MCF 10A (cell line): ENCODE data around the gene GPR39. TPM values are rescaled to one million over a fixed set of nuclear protein-coding genes. Genes with fewer than 3 reads are reported as not detected.

Experiments used
- BruUV-seq: library from RNA; stranded (reverse); fragments of 400-500 nt; replicated peaks from 2 replicates; lab custom pipeline; 2021; lab: Mats Ljungman, UMichigan
- CTCF ChIA-PET: fragments of 300-600 bp; sonication (Branson Sonifier 250); formaldehyde crosslinking; extraction: SDS; loops from one replicate; lab custom pipeline; 2021; ENCODE audit warnings: antibody characterized with exemption, inconsistent platforms; lab: Yijun Ruan, JAX
- POLR2A ChIA-PET: fragments of 300-600, 350-650 bp; sonication (Branson Sonifier 250); formaldehyde crosslinking; extraction: SDS; loops from one replicate; lab custom pipeline; 2020; ENCODE audit warnings: antibody characterized with exemption, inconsistent platforms; lab: Yijun Ruan, JAX
- DNase-seq: peaks from one replicate; pipeline ENCODE4 v3.0.0-alpha.2; 2018; ENCODE audit not compliant: unreplicated experiment
- H3K27ac Mint-ChIP-seq: one replicate; pipeline ENCODE4 v1.8.0; 2022; ENCODE audit warnings: mild to moderate bottlenecking, low read depth, mixed read lengths; ENCODE audit not compliant: unreplicated experiment
- H3K27me3 Mint-ChIP-seq: one replicate; pipeline ENCODE4 v1.8.0; 2022; ENCODE audit warnings: mixed read lengths; ENCODE audit not compliant: insufficient read depth, unreplicated experiment
- H3K36me3 Mint-ChIP-seq: one replicate; pipeline ENCODE4 v1.8.0; 2022; ENCODE audit warnings: mild to moderate bottlenecking, moderate library complexity, mixed read lengths; ENCODE audit not compliant: insufficient read depth, unreplicated experiment
- H3K4me1 Mint-ChIP-seq: one replicate; pipeline ENCODE4 v1.8.0; 2022; ENCODE audit warnings: mixed read lengths; ENCODE audit not compliant: insufficient read depth, unreplicated experiment
- H3K4me3 Mint-ChIP-seq: one replicate; pipeline ENCODE4 v1.8.0; 2022; ENCODE audit warnings: mild to moderate bottlenecking, moderate library complexity, mixed read lengths; ENCODE audit not compliant: unreplicated experiment
- H3K9me3 Mint-ChIP-seq: one replicate; pipeline ENCODE4 v1.8.0; 2022; ENCODE audit warnings: mixed read lengths; ENCODE audit not compliant: unreplicated experiment
- intact Hi-C: fragments of 100-400 bp; cut with micrococcal nuclease; formaldehyde crosslinking; loops from 2 replicates; pipeline ENCODE4 v1.14.1; 2022
- total RNA-seq: library from RNA; stranded (reverse); gene quantifications from 2 replicates; pipeline ENCODE4 v1.2.3, GENCODE V29; 2022
- TF ChIP-seq, protein P1 (sequence below): fragments of 200-600 bp; IDR thresholded peaks from one replicate; pipeline ENCODE4 v1.8.0; 2022; ENCODE audit warnings: antibody characterized with exemption, mild to moderate bottlenecking; ENCODE audit not compliant: unreplicated experiment

The GPR39 gene
- total RNA-seq, 1 experiment from 2014 or later: 7.2 TPM

DNA sequence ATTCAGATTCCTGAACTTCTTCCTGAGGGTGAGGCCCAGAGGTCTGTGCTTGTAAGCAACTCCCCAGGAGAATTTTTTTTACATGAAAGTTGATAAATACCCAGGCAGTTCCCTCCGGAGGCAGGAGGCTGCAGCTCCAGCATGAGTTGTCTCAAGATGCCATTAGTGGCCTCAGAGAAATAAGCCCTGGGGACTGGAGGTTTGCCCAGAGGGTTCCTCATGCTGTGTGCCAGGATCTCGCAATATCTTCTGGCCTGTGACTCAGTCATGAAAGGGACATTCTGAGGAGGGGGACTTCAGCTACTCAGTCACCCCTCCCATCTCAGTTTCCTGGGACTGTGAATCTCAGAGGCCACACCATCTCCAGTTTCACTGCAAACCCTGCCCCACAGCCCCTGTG, 203.5 kb downstream of the GPR39 start:
- Mint-ChIP-seq H3K36me3 (no peaks in the 10 kb centered on the region), H3K27ac (peak overlapping the region; percentile 27), H3K4me3 (no peak overlapping the region), H3K9me3 (no peaks in the 10 kb centered on the region), H3K27me3 (no peaks in the 10 kb centered on the region), H3K4me1 (peaks cover 36% of the 10 kb centered on the region)
- ChIA-PET POLR2A (interaction anchor here (0.5 kb wide), 1 partner anchor 214 kb away, joined by 3 read pairs; no protein-coding TSS in a partner anchor), CTCF (no interaction called here)
- no TSS peak for BruUV-seq
- TF ChIP-seq, protein P1, sequence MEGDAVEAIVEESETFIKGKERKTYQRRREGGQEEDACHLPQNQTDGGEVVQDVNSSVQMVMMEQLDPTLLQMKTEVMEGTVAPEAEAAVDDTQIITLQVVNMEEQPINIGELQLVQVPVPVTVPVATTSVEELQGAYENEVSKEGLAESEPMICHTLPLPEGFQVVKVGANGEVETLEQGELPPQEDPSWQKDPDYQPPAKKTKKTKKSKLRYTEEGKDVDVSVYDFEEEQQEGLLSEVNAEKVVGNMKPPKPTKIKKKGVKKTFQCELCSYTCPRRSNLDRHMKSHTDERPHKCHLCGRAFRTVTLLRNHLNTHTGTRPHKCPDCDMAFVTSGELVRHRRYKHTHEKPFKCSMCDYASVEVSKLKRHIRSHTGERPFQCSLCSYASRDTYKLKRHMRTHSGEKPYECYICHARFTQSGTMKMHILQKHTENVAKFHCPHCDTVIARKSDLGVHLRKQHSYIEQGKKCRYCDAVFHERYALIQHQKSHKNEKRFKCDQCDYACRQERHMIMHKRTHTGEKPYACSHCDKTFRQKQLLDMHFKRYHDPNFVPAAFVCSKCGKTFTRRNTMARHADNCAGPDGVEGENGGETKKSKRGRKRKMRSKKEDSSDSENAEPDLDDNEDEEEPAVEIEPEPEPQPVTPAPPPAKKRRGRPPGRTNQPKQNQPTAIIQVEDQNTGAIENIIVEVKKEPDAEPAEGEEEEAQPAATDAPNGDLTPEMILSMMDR: no peak
- intact Hi-C loops: no loop called here
- peak; percentile 59 for DNase-seq

DNA sequence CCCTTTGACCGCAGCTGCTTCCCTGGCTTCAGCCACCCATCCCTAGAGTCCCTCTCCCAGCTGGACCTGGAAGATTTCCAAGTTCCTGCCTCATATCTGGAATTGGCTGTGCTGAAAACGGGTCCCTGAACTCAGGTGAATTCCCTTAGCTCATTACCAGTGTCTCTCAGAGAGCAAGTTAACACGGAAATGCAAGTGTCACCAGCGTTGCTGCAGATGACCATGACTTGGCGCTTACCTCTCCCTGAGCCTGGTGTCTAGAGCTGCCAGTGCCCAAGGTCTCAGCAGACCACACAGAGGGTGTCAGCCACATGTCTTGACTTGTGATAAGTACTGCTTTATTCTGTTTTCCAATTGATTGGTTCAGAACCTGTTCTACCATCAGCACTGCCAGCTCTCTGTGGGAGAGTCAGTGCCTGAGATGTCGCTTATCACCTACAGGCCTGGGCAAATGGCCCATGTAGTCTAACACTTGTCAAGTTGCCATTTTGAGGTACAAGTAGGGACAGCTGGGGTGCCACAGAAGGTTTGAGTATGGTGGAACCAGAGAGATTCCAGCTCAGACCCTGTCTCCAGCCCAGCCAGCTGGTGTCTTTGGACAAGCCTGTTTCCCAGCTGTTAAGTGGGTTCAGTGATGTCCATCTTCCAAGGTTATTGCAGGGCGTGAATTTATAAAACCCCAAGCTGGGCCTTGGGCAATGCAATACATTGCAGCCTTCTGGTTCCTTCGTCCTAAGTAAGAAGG, 204.7 kb downstream of the GPR39 start:
- H3K4me1 Mint-ChIP-seq: peaks cover 36% of the 10 kb centered on the region
- no peak overlapping the region for H3K4me3 Mint-ChIP-seq
- no peaks in the 10 kb centered on the region for H3K9me3 Mint-ChIP-seq
- no peaks in the 10 kb centered on the region for H3K27me3 Mint-ChIP-seq
- intact Hi-C loops: no loop called here
- H3K27ac Mint-ChIP-seq: peak overlapping the region; percentile 27
- no TSS peak for BruUV-seq
- H3K36me3 Mint-ChIP-seq: no peaks in the 10 kb centered on the region
- no peak for DNase-seq
- TF ChIP-seq, protein P1: no peak
- CTCF ChIA-PET: interaction anchor here (0.6 kb wide), 1 partner anchor 77 kb away, joined by 3 read pairs; no protein-coding TSS in a partner anchor
- POLR2A ChIA-PET: no interaction called here

DNA sequence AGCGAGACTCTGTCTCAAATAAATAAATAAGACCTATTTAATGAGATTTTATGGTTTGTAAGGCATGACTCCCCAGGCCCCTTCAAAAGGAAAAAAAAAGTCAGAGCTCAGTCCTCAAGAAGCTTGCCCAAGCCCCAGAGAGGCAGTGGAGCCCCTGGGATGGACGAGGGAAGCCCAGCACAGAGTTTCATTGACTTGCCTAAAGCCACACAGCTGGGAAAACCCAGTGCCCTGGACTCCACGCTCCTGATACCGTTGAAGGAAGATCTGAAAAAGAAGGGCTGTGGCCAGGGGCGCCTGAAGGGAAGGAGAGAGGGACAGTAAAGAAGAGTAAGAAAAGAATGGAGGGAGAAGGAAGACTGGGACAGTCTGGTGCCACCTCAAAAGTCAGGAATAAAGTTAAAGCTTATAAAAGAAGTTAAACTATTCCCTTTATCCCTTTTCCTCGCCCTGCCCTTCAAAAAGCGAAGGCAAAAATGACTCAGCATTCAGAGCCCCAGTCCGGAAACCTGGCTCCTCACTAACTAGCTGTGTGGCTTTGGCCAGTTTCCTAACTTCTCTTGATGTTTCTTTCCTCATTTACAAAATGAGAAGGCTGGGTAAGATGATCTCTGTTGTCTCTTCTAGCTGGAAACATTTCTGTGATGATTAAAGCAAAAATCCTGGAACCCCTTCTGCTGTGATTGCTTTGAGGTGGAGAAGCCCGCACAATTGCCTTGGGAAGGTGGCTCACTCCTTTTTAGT, 206.7 kb downstream of the GPR39 start:
- TF ChIP-seq, protein P1: no peak
- POLR2A ChIA-PET: no interaction called here
- CTCF ChIA-PET: interaction anchor here (0.5 to 1.2 kb wide), 4 partner anchors 28 to 131 kb away, joined by 3 to 4 read pairs (median 3); no protein-coding TSS in a partner anchor
- H3K9me3 Mint-ChIP-seq: no peaks in the 10 kb centered on the region
- peak; percentile 82 for DNase-seq
- intact Hi-C loops: no loop called here
- peaks cover 43% of the 10 kb centered on the region for H3K4me1 Mint-ChIP-seq
- BruUV-seq: no TSS peak
- peak overlapping the region; percentile 25 for H3K4me3 Mint-ChIP-seq
- H3K27ac Mint-ChIP-seq: peak overlapping the region; percentile 77
- H3K27me3 Mint-ChIP-seq: no peaks in the 10 kb centered on the region
- H3K36me3 Mint-ChIP-seq: no peaks in the 10 kb centered on the region

DNA sequence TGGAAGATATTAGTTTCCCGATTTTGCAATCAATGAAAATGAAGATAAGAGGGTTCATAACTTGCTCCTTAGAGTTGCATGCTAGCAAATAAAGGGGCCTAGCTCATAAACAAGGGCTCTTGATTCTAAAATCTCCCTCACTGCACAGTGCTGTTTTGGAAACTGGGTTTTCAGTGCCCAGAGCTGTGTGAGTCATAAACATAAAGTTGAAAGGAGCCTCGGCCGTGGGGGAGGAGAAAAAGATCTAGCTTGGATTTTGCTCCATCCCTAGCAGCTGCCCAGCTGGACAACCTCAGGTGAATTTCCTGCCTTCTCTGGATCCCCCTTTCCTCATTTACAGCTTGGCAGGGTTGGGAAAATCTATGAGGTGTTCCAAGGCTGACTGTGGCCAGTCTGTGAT, 210.9 kb downstream of the GPR39 start:
- POLR2A ChIA-PET: interaction anchor here (0.6 kb wide), 1 partner anchor 10 kb away, joined by 3 read pairs; no protein-coding TSS in a partner anchor
- intact Hi-C loops: no loop called here
- BruUV-seq: no TSS peak
- no peaks in the 10 kb centered on the region for H3K27me3 Mint-ChIP-seq
- CTCF ChIA-PET: interaction anchor here (0.6 to 1.1 kb wide), 2 partner anchors 15 to 80 kb away, joined by 3 read pairs; no protein-coding TSS in a partner anchor
- H3K9me3 Mint-ChIP-seq: no peaks in the 10 kb centered on the region
- H3K4me1 Mint-ChIP-seq: peaks cover 25% of the 10 kb centered on the region
- no peak overlapping the region for H3K27ac Mint-ChIP-seq
- no peaks in the 10 kb centered on the region for H3K36me3 Mint-ChIP-seq
- TF ChIP-seq, protein P1: no peak
- peak; percentile 50 for DNase-seq
- no peak overlapping the region for H3K4me3 Mint-ChIP-seq
